Panc1 (cell line): ENCODE data around the gene GSK3B. TPM values are rescaled to one million over a fixed set of nuclear protein-coding genes. Genes with fewer than 3 reads are reported as not detected.

ENCODE experiments used
- ATAC-seq: fragments of 200-7000 bp; cut with Tn5 transposase; 2 replicates; pipeline ENCODE4 v1.9.1; 2020; ENCODE audit warnings: mild to moderate bottlenecking, moderate library complexity
- BruUV-seq: library from RNA; stranded (reverse); fragments of 400-500 nt; replicated peaks from 2 replicates; lab custom pipeline; 2021; lab: Mats Ljungman, UMichigan
- CTCF ChIA-PET: fragments of 300-600 bp; sonication (Branson Sonifier 250); formaldehyde crosslinking; loops from one replicate; lab custom pipeline; 2022; ENCODE audit warnings: antibody characterized with exemption; lab: Charles Lee
- POLR2A ChIA-PET: fragments of 300-600 bp; sonication (Branson Sonifier 250); formaldehyde crosslinking; loops from one replicate; lab custom pipeline; 2022; ENCODE audit warnings: antibody characterized with exemption; lab: Charles Lee
- DNase-seq: peaks from one replicate; pipeline ENCODE4 v3.0.0-alpha.2; 2010; ENCODE audit warnings: low read depth, low spot score
- H3K27ac ChIP-seq: 2 replicates; pipeline ENCODE4 v1.5.1; 2011; ENCODE audit warnings: mild to moderate bottlenecking, low read length, inconsistent platforms
- H3K27me3 ChIP-seq: fragments of 200-500 bp; sonication (Bioruptor generic); 2 replicates; pipeline ENCODE4 v1.6.0; 2014; ENCODE audit warnings: low read length, inconsistent platforms; ENCODE audit not compliant: control insufficient read depth, insufficient read depth
- H3K36me3 ChIP-seq: fragments of 200-500 bp; sonication (Bioruptor generic); 2 replicates; pipeline ENCODE4 v1.5.1; 2014; ENCODE audit warnings: inconsistent platforms, mild to moderate bottlenecking, low read length, moderate library complexity; ENCODE audit not compliant: control insufficient read depth, insufficient read depth
- H3K4me1 ChIP-seq: 2 replicates; pipeline ENCODE4 v1.5.1; 2011; ENCODE audit warnings: inconsistent platforms, mild to moderate bottlenecking, low read length, moderate library complexity; ENCODE audit not compliant: control insufficient read depth, insufficient read depth
- H3K4me3 ChIP-seq, 2 experiments: 2 replicates each; pipeline ENCODE4 v1.5.1; 2011 to 2012; ENCODE audit warnings: low read depth in 2 of 2, low read length in 2 of 2, mild to moderate bottlenecking in 2 of 2, inconsistent platforms in 1 of 2, moderate library complexity in 1 of 2
- H3K9me3 ChIP-seq: fragments of 200-500 bp; sonication (Bioruptor generic); 2 replicates; pipeline ENCODE4 v1.5.1; 2014; ENCODE audit warnings: low read depth, mild to moderate bottlenecking, inconsistent platforms, low read length, moderate library complexity; ENCODE audit not compliant: control insufficient read depth, insufficient read depth
- POLR2AphosphoS5 ChIP-seq: IDR thresholded peaks from 2 replicates; pipeline ENCODE4 v1.6.1; 2012; ENCODE audit warnings: mild to moderate bottlenecking, low read depth, low read length, moderate library complexity
- SIN3A ChIP-seq: IDR thresholded peaks from 2 replicates; pipeline ENCODE4 v1.6.1; 2012; ENCODE audit warnings: low read depth, mild to moderate bottlenecking, low read length, moderate library complexity, borderline replicate concordance; ENCODE audit not compliant: insufficient read depth
- TCF7L2 ChIP-seq: IDR thresholded peaks from 2 replicates; pipeline ENCODE4 v1.6.1; 2011; ENCODE audit warnings: mild to moderate bottlenecking, low read depth, low read length, inconsistent platforms
- in situ Hi-C: cut with HindIII; loops from 2 replicates; pipeline ENCODE4 v1.10.0; 2016; ENCODE audit warnings: low sequenced_read_pairs, low pct_unique_long_range_greater_than_20kb
- intact Hi-C: fragments of 100-400 bp; cut with micrococcal nuclease; formaldehyde crosslinking; loops from one replicate; pipeline ENCODE4 v1.10.0; 2022; ENCODE audit not compliant: unreplicated experiment
- total RNA-seq: library from RNA; stranded (reverse); gene quantifications from one replicate; pipeline ENCODE4 v1.2.1, GENCODE V29; 2021; ENCODE audit not compliant: unreplicated experiment
- TF ChIP-seq, protein P1 (sequence below), 2 experiments: IDR thresholded peaks; 2 replicates each; pipeline ENCODE4 v1.6.1; 2011 to 2012; ENCODE audit warnings: low read depth in 2 of 2, control low read depth in 1 of 2, low read length in 1 of 2, mild to moderate bottlenecking in 1 of 2, moderate library complexity in 1 of 2; ENCODE audit not compliant: insufficient read depth in 1 of 2
- TF ChIP-seq, protein P2 (sequence below): fragments of 450-650 bp; IDR thresholded peaks from 2 replicates; pipeline ENCODE4 v1.5.1; 2017; ENCODE audit warnings: mild to moderate bottlenecking

Gene GSK3B
- total RNA-seq, 1 experiment from 2014 or later, result 35.3 TPM

GRCh38 chr3:119861681-119862080 is 232.6 kb downstream of the GSK3B start:
- H3K27ac ChIP-seq, result no peak overlapping the region
- DNase-seq (no peak), ATAC-seq (no peak)
- peaks cover 7% of the 10 kb centered on the region for H3K36me3 ChIP-seq
- TF ChIP-seq, protein P1, sequence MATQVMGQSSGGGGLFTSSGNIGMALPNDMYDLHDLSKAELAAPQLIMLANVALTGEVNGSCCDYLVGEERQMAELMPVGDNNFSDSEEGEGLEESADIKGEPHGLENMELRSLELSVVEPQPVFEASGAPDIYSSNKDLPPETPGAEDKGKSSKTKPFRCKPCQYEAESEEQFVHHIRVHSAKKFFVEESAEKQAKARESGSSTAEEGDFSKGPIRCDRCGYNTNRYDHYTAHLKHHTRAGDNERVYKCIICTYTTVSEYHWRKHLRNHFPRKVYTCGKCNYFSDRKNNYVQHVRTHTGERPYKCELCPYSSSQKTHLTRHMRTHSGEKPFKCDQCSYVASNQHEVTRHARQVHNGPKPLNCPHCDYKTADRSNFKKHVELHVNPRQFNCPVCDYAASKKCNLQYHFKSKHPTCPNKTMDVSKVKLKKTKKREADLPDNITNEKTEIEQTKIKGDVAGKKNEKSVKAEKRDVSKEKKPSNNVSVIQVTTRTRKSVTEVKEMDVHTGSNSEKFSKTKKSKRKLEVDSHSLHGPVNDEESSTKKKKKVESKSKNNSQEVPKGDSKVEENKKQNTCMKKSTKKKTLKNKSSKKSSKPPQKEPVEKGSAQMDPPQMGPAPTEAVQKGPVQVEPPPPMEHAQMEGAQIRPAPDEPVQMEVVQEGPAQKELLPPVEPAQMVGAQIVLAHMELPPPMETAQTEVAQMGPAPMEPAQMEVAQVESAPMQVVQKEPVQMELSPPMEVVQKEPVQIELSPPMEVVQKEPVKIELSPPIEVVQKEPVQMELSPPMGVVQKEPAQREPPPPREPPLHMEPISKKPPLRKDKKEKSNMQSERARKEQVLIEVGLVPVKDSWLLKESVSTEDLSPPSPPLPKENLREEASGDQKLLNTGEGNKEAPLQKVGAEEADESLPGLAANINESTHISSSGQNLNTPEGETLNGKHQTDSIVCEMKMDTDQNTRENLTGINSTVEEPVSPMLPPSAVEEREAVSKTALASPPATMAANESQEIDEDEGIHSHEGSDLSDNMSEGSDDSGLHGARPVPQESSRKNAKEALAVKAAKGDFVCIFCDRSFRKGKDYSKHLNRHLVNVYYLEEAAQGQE (IDR thresholded peaks at IDR 0.05; ENCODE audit: insufficient read depth in 1 of 2, low read depth in 2 of 2, low read length in 1 of 2), result no peak
- TF ChIP-seq POLR2AphosphoS5 (no peak), TCF7L2 (no peak), SIN3A (no peak)
- TF ChIP-seq, protein P2, sequence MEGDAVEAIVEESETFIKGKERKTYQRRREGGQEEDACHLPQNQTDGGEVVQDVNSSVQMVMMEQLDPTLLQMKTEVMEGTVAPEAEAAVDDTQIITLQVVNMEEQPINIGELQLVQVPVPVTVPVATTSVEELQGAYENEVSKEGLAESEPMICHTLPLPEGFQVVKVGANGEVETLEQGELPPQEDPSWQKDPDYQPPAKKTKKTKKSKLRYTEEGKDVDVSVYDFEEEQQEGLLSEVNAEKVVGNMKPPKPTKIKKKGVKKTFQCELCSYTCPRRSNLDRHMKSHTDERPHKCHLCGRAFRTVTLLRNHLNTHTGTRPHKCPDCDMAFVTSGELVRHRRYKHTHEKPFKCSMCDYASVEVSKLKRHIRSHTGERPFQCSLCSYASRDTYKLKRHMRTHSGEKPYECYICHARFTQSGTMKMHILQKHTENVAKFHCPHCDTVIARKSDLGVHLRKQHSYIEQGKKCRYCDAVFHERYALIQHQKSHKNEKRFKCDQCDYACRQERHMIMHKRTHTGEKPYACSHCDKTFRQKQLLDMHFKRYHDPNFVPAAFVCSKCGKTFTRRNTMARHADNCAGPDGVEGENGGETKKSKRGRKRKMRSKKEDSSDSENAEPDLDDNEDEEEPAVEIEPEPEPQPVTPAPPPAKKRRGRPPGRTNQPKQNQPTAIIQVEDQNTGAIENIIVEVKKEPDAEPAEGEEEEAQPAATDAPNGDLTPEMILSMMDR, result no peak
- H3K4me1 ChIP-seq, result no peaks in the 10 kb centered on the region
- intact Hi-C loops (no loop called here), in situ Hi-C loops (no loop called here)
- no peaks in the 10 kb centered on the region for H3K9me3 ChIP-seq
- POLR2A ChIA-PET, result no interaction called here
- H3K27me3 ChIP-seq, result no peaks in the 10 kb centered on the region
- no TSS peak for BruUV-seq
- CTCF ChIA-PET, result no interaction called here
- no peak overlapping the region for H3K4me3 ChIP-seq

DNA sequence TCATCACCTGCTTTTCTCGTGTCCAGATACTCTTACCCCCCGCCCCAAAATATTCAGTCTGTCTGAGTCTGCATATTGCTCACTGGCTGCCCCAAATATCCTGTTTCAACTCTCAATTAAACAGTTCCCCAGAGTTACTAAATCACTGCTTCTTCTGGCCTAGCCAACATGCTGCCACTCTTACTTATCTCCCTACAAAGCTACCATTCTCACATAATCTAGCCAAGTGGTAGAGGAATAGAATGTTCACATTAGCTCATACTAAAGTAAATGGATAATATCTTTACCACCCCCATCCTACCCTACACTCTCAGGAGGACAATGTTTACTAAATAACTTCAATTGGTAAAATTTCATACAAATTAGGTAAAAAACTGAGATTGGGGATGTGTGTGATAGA is 234.5 kb downstream of the GSK3B start:
- ChIA-PET POLR2A (no interaction called here), CTCF (no interaction called here)
- Histone ChIP-seq H3K27me3 (no peaks in the 10 kb centered on the region), H3K9me3 (no peaks in the 10 kb centered on the region), H3K36me3 (peaks cover 7% of the 10 kb centered on the region), H3K4me3 (no peak overlapping the region), H3K4me1 (no peaks in the 10 kb centered on the region), H3K27ac (no peak overlapping the region)
- TF ChIP-seq, protein P1 (IDR thresholded peaks at IDR 0.05; ENCODE audit: insufficient read depth in 1 of 2, low read depth in 2 of 2, low read length in 1 of 2), result no peak
- TF ChIP-seq, protein P2, result no peak
- TF ChIP-seq POLR2AphosphoS5, result no peak
- TF ChIP-seq SIN3A, result no peak
- no peak for TF ChIP-seq TCF7L2
- in situ Hi-C loops, result no loop called here
- DNase-seq, result no peak
- BruUV-seq, result no TSS peak
- ATAC-seq, result no peak
- intact Hi-C loops, result no loop called here
